Heart left ventricle (tissue), 16 donors: Measurements from ENCODE around the gene MGAT4A. TPM values are rescaled to one million over a fixed set of nuclear protein-coding genes. Genes with fewer than 3 reads are reported as not detected.
"Not testable (repeated sequence)": the region's sequence is repeated elsewhere in the genome, so short reads cannot be mapped to it uniquely, and the experiment has no call there.

Experiments
- ATAC-seq, 4 donors: fragments of 200-7000 bp; cut with Tn5 transposase; one replicate each; pipeline ENCODE4 v1.9.1; 2020 to 2022; ENCODE audit warnings: moderate library complexity in 4 of 4, mild to moderate bottlenecking in 3 of 4, moderate number of reproducible peaks in 1 of 4
- DNase-seq, 5 donors: peaks; one replicate each; pipeline ENCODE4 v3.0.0-alpha.2; 2020
- H3K27ac ChIP-seq, 12 donors: fragments of 200-600 bp; sonication (generic) in 4 of 12; one replicate each; pipeline versions ENCODE4 v1.5.0 to v1.8.0; 2016 to 2022; ENCODE audit warnings: mild to moderate bottlenecking in 2 of 12
- H3K27me3 ChIP-seq, 9 donors: fragments of 200-600 bp; sonication (generic) in 2 of 9; one replicate each; pipeline versions ENCODE4 v1.5.1 to v1.8.0; 2016 to 2022; ENCODE audit warnings: mild to moderate bottlenecking in 3 of 9
- H3K36me3 ChIP-seq, 9 donors: fragments of 200-600 bp; sonication (generic) in 2 of 9; one replicate each; pipeline versions ENCODE4 v1.5.0 to v1.8.0; 2018 to 2022; ENCODE audit warnings: mild to moderate bottlenecking in 2 of 9
- H3K4me1 ChIP-seq, 12 donors: fragments of 200-600 bp; sonication (generic) in 4 of 12; one replicate each; pipeline versions ENCODE4 v1.5.0 to v1.8.0; 2016 to 2022; ENCODE audit warnings: mild to moderate bottlenecking in 3 of 12
- H3K4me3 ChIP-seq, 12 donors: fragments of 200-600 bp; sonication (generic) in 4 of 12; one replicate each; pipeline versions ENCODE4 v1.5.0 to v1.8.0; 2017 to 2022; ENCODE audit warnings: mild to moderate bottlenecking in 9 of 12, moderate library complexity in 4 of 12
- H3K9me3 ChIP-seq, 12 donors: fragments of 200-600 bp; sonication (generic) in 4 of 12; one replicate each; pipeline versions ENCODE4 v1.5.0 to v1.8.0; 2016 to 2022; ENCODE audit warnings: mild to moderate bottlenecking in 1 of 12
- CTCF ChIP-seq, 12 donors: fragments of 200-600 bp; sonication (generic) in 4 of 12; IDR thresholded peaks; one replicate each; pipeline versions ENCODE4 v1.5.0 to v1.8.0; 2018 to 2022; ENCODE audit warnings: antibody characterized with exemption in 12 of 12, mild to moderate bottlenecking in 5 of 12
- POLR2A ChIP-seq, 2 donors: fragments of 450-650 bp; IDR thresholded peaks; one replicate each; pipeline ENCODE4 v1.6.1; 2017; ENCODE audit warnings: antibody characterized with exemption in 2 of 2, mild to moderate bottlenecking in 2 of 2, moderate library complexity in 2 of 2
- WGBS, 4 donors: extraction: QIAGEN DNeasy Blood & Tissue Kit in 2 of 4; methylation state at CpG; one replicate each; pipeline versions ENCODE4 v1.1.5 to v1.1.7; 2013 to 2018; 5-methylcytosine and 5-hydroxymethylcytosine counted together
- intact Hi-C, 10 donors: fragments of 100-400 bp; cut with DNase I; formaldehyde crosslinking; loops; one replicate each; pipeline versions ENCODE4 v1.11.1 to v1.14.2; 2022
- polyA plus RNA-seq, 2 donors: library from polyadenylated mRNA; stranded (reverse); fragments of 200-250 nt; gene quantifications; one replicate each; pipeline ENCODE4 v1.2.3, GENCODE V29; 2013
- total RNA-seq, 9 donors: library from RNA; depleted of rRNA in 2 of 9; stranded (reverse); fragments of >200 nt in 2 of 9; fragmentation: NEBNext Ultra II Directional in 3 of 9; extraction: Animal tissue kit (Norgen Biotek cat#: 25700) in 3 of 9; gene quantifications; one replicate each; pipeline versions ENCODE4 v1.1.0 to v1.2.4, GENCODE V29; 2016 to 2023
- donor health status: ischemic (EF 13 %, LVEDD 7.1; RV severe dilation, severe dysfunction).
- donor health status: healthy with polysubstance abuse.
- donor health status: DM: no; HTN: yes; CAD: no.
- donor health status: DM: no; HTN: no; CAD: no.
- donor health status: ischemic (EF 25% LVEDD 6.9; RV normal size, moderate dysfunction).
- donor health status: ischemic (EF 25% LVEDD 5.7; RV mildly dilated, moderate dysfunction).
- donor health status: healthy.
- donor health status: DM: yes; HTN: yes; CAD: no.
- donor health status: ischemic (EF 35%, LVEDD 5.7; RV mildly dilated, moderate dysfunction).
- donor health status: nonischemic (EF 11% LVEDD 7.7; RV severe dilation, severe dysfunction).
- donor health status: DM: yes; HTN: yes; CAD: no.
- donor health status: PGD.
- donor health status: ischemic (EF 29% LVEDD 5.4; RV normal size, mild dysfunction).
- donor health status: nonischemic (EF 23%, LVEDD 6.1; RV moderate dilation, normal function).

MGAT4A gene
- total and polyA plus RNA-seq, 11 donors = 4.2 to 45.0 (median 17.7) TPM

GRCh38 chr2:98759827-98760625 is 29.1 kb upstream of the MGAT4A start:
- peak overlapping the region in 1 of 12 donors; percentile 85 for H3K27ac ChIP-seq
- no peak for DNase-seq
- H3K4me3 ChIP-seq = no peak overlapping the region
- no peak for ATAC-seq
- intact Hi-C loops = loop anchor here in 2 of 10 donors (5.0 kb wide), 1 partner anchor 62 kb away; no protein-coding TSS in a partner anchor
- peaks cover 0 to 82% (median 9%) of the 10 kb centered on the region in 12 donors for H3K4me1 ChIP-seq
- H3K36me3 ChIP-seq = no peaks in the 10 kb centered on the region
- H3K27me3 ChIP-seq = no peaks in the 10 kb centered on the region
- H3K9me3 ChIP-seq = no peaks in the 10 kb centered on the region
- WGBS, 4 donors = 76 to 85% (median 81%) methylated on average over 6 of the region's 6 CpGs
- no peak for TF ChIP-seq POLR2A (IDR thresholded peaks at IDR 0.05)
- TF ChIP-seq CTCF (IDR thresholded peaks at IDR 0.05) = no peak

DNA sequence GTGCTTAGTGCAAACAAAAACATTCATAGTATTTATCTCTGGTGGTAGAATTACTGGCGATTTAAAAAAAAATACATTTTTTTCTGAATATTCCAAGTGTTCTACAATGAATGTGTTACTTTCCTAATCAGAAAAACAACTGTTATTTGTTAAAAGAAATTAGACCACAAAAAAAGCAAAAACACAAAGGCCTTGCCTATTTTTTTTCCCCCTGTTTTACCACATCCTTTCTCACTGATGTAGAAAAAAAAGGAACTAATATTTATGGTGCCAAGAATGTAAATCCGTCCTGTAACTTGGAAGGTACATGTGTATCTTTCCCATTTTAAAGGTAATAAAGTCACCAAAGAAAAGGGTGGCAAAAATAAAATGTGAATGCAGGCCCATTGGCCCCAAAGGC is 28.4 kb upstream of the MGAT4A start:
- no peaks in the 10 kb centered on the region for H3K27me3 ChIP-seq
- DNase-seq = no peak
- H3K36me3 ChIP-seq = no peaks in the 10 kb centered on the region
- WGBS, 4 donors = 67 to 71% (median 68%) methylated on average over 2 of the region's 2 CpGs
- no peak for ATAC-seq
- peaks cover 0 to 76% (median 9%) of the 10 kb centered on the region in 12 donors for H3K4me1 ChIP-seq
- TF ChIP-seq POLR2A (IDR thresholded peaks at IDR 0.05) = no peak
- no peak for TF ChIP-seq CTCF (IDR thresholded peaks at IDR 0.05)
- H3K9me3 ChIP-seq = no peaks in the 10 kb centered on the region
- intact Hi-C loops = loop anchor here in 2 of 10 donors (5.0 kb wide), 1 partner anchor 63 kb away; no protein-coding TSS in a partner anchor
- peak overlapping the region in 3 of 12 donors; percentile 47 to 85 (median 55) for H3K27ac ChIP-seq
- no peak overlapping the region for H3K4me3 ChIP-seq

DNA sequence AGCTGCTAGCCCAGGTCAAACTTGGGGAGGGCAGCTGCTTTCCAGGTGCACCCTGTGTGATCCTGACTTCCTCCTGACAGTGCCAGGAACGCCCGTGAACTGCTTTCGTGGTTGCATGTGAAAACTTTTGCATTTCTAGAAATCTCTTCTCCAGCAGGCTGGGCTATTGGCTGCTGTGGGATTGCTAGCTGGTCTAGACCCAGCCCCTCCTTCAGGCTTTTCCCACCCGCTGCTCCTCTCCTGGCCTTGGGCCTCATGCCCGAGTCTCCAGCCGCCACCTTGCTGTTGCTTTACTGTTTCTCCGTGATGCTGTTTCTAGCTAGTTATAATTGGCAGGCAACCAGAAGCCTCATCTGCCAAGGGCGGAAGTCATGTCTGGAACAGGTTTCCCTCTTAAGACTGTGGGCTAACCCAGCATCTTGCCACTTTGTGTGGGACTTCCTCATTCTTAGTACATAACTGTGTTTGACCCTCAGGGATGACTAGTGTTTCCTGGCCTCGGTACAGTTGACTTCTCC is 27.0 kb upstream of the MGAT4A start:
- ATAC-seq (peak; percentile 83 to 97 (median 96)), DNase-seq (peak; percentile 69 to 80 (median 77))
- Histone ChIP-seq H3K27me3 (no peaks in the 10 kb centered on the region), H3K9me3 (no peaks in the 10 kb centered on the region), H3K36me3 (no peaks in the 10 kb centered on the region), H3K4me3 (peak overlapping the region in 4 of 12 donors; percentile 2 to 15 (median 9)), H3K27ac (peak overlapping the region in 8 of 12 donors; percentile 19 to 85 (median 45)), H3K4me1 (peaks cover 0 to 76% (median 9%) of the 10 kb centered on the region in 12 donors)
- intact Hi-C loops = loop anchor here in 2 of 10 donors (5.0 kb wide), 1 partner anchor 64 kb away; no protein-coding TSS in a partner anchor
- 38 to 59% (median 47%) methylated on average over 9 of the region's 9 CpGs for WGBS, 4 donors
- TF ChIP-seq POLR2A (IDR thresholded peaks at IDR 0.05) = no peak
- peak in 3 of 12 donors; percentile 16 to 23 (median 17) for TF ChIP-seq CTCF (IDR thresholded peaks at IDR 0.05)

- intact Hi-C loops = no loop called here
- Histone ChIP-seq H3K27me3 (no peaks in the 10 kb centered on the region), H3K9me3 (no peaks in the 10 kb centered on the region), H3K27ac (no peak overlapping the region), H3K4me1 (peaks cover 0 to 49% (median 8%) of the 10 kb centered on the region in 12 donors), H3K4me3 (no peak overlapping the region), H3K36me3 (no peaks in the 10 kb centered on the region)
- no peak for ATAC-seq
- no peak for TF ChIP-seq POLR2A (IDR thresholded peaks at IDR 0.05)
- TF ChIP-seq CTCF (IDR thresholded peaks at IDR 0.05) = no peak
- DNase-seq = no peak
Observed at GRCh38 chr2:98753801-98754200, 22.9 kb upstream of the MGAT4A start.

- H3K9me3 ChIP-seq, H3K36me3 ChIP-seq, intact Hi-C loops, ATAC-seq, H3K27me3 ChIP-seq, DNase-seq, H3K4me3 ChIP-seq, H3K27ac ChIP-seq: not testable (repeated sequence)
- peaks cover 0 to 49% (median 4%) of the 10 kb centered on the region in 12 donors for H3K4me1 ChIP-seq
- WGBS, 4 donors = 82 to 89% (median 86%) methylated on average over 4 of the region's 4 CpGs
Observed at GRCh38 chr2:98752711-98753110, 21.8 kb upstream of the MGAT4A start.
